ENCODE measurements around the gene PRKD1.

PRKD1 gene

GRCh38 chr14:29836395-29836794 lies 91.3 kb downstream of the PRKD1 start:
- no peak for DNase-seq

- DNase-seq: no peak
These were observed 95.6 kb downstream of the PRKD1 start for GRCh38 chr14:29832042-29832441.

- DNase-seq: no peak
These were observed 97.8 kb downstream of the PRKD1 start for GRCh38 chr14:29829851-29830250.

GRCh38 chr14:29823816-29824215 lies 103.8 kb downstream of the PRKD1 start:
- DNase-seq: no peak

- no peak for DNase-seq
These were observed 105.3 kb downstream of the PRKD1 start for GRCh38 chr14:29822430-29822709.

- peak; percentile 51 to 67 for DNase-seq
These were observed 105.8 kb downstream of the PRKD1 start for GRCh38 chr14:29821661-29822429.

- no peak for DNase-seq
These were observed 106.4 kb downstream of the PRKD1 start for GRCh38 chr14:29821242-29821641.

- DNase-seq: no peak
These were observed 106.9 kb downstream of the PRKD1 start for GRCh38 chr14:29820785-29821184.

- no peak for DNase-seq
These were observed 109.8 kb downstream of the PRKD1 start for GRCh38 chr14:29817767-29818405.

- DNase-seq: no peak
These were observed 112.5 kb downstream of the PRKD1 start for GRCh38 chr14:29815016-29815674.

- DNase-seq: no peak
These were observed 113.3 kb downstream of the PRKD1 start for GRCh38 chr14:29814156-29815015.

GRCh38 chr14:29810682-29811081 lies 117.0 kb downstream of the PRKD1 start:
- peak in 1 of 2 experiments; percentile 5 for DNase-seq

- DNase-seq: no peak
These were observed 117.6 kb downstream of the PRKD1 start for GRCh38 chr14:29810064-29810463.

- no peak for DNase-seq
These were observed 121.5 kb downstream of the PRKD1 start for GRCh38 chr14:29806124-29806517.

- DNase-seq: peak; percentile 37 to 68
These were observed 122.1 kb downstream of the PRKD1 start for GRCh38 chr14:29805415-29806123.

- DNase-seq: peak; percentile 38 to 63
These were observed 123.0 kb downstream of the PRKD1 start for GRCh38 chr14:29804481-29805266.

- DNase-seq: no peak
These were observed 124.6 kb downstream of the PRKD1 start for GRCh38 chr14:29803045-29803444.

GRCh38 chr14:29802211-29802610 lies 125.4 kb downstream of the PRKD1 start:
- no peak for DNase-seq

GRCh38 chr14:29800961-29801360 lies 126.7 kb downstream of the PRKD1 start:
- no peak for DNase-seq

GRCh38 chr14:29799464-29800095 lies 128.1 kb downstream of the PRKD1 start:
- DNase-seq: no peak

- no peak for DNase-seq
These were observed 128.8 kb downstream of the PRKD1 start for GRCh38 chr14:29798811-29799210.

All from SHP77 (cell line).